HG02610 (cell line): ENCODE results near the gene MUCL1.
A peak's percentile ranks its signal among the peaks of the same experiment; 100 is the strongest.
"Not testable (repeated sequence)": the region's sequence is repeated elsewhere in the genome, so short reads cannot be mapped to it uniquely, and the experiment has no call there.

Experiments
- ATAC-seq: cut with Tn5 transposase; IDR thresholded peaks from one replicate; pipeline ENCODE4 v1.9.1; 2021; ENCODE audit warnings: mild to moderate bottlenecking, moderate library complexity; ENCODE audit not compliant: unreplicated experiment

The MUCL1 gene

DNA sequence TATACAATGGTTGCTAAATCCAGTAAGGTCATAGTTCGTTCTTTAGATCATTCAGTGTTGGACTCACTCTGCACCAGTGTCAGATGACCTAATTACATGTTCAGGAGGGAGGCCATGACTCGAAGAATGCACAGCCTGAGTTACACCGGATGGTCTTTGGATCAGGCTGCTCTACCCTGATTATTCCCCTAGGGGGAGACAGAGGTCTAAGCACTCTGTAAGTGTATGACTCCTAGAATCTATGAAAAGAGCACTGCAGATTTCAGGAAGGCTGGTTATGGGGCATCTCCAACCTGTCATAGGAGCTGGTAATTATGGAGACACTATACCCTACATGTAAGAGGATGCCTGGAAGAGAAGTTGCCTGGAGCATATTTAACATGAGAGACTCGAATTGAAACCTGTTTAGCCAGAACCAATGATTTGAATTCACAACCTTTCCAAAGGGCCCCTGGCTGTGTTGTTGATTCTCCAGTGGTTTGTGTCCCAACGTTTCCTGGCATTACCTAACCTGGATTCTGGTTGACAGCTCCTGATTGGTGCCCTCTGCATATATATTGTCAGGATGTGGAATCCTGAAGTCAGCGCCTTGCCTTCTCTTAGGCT is at the start of gene MUCL1:
Gene MUCL1 (plus strand): TSS at position 584 of the 606 bp plus-strand sequence. CDS start 67 bp downstream, outside the sequence.
- ATAC-seq, result peak; percentile 95

- no peak for ATAC-seq
Observed at GRCh38 chr12:54821676-54822075, 32.6 kb upstream of the MUCL1 start.

GRCh38 chr12:54824402-54824801 is 29.9 kb upstream of the MUCL1 start:
- ATAC-seq, result no peak

DNA sequence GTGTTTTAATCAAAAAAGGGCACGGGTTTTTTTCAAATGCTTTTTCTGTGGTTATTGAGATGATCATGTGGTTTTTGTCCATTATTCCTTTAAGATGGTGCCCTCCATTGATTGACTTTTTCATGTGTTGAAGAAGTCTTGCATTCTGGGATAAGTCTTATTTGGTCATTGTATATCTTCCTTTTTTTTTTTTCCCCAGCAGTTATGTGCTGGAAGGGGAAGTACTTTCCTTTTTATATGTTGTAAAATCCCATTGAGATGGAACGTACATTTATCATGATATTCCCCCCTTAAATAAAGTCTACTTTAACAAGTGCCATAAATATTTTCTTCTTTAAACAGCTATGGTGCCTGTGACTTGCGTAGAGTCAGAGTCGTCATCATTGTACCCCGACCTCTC is 24.8 kb upstream of the MUCL1 start:
- no peak for ATAC-seq

- no peak for ATAC-seq
Observed at GRCh38 chr12:54830199-54830598, 24.1 kb upstream of the MUCL1 start.

DNA sequence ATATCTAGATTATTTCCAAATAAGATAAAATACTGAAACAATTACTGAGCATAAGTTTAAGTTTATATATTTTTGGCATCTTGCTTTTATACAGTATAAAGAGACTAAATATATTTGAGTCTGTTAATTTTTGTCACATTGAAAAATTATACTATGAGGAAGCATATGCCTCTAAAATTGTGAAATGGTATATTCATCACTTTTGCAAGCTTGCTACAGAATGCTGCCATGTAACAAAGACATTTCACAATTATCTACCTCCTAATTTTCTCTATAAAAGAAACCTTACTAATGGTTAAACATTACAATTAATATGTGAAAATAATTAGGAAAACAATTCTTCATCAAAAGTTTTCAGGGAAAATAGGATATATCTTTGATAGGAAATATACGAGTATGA is 22.7 kb upstream of the MUCL1 start:
- no peak for ATAC-seq

DNA sequence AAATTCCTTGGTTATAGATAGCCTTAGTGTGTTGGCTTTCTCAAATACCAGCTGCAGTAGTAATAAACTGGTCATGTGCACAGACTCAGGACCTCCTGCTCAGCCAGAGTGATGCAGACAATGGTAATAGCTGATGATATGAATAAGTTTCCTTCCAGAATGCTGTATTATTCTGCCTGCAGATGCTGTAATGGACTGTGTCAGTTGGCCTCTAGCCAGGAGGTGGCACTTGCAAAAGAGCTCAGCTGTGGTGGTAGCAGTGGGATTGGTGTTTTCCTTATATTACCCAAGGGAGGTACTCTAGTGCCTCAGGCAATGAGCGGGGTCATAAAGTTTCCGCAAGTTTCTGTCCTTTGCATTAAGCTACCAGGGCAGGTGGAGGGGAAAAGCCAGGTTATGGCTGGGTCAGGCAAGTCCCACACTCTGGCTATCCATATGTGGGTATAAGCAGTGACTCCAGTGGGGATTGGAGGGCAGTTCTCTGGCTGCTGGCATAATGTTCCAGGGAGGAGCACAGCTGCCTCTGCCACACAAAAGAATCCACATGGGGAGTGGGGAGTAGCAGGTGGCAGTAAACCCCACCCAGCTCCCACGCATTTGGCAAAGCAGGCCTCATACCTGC is 14.0 kb upstream of the MUCL1 start:
- no peak for ATAC-seq

- no peak for ATAC-seq
Observed at GRCh38 chr12:54857406-54857805, 3.1 kb downstream of the MUCL1 start.

DNA sequence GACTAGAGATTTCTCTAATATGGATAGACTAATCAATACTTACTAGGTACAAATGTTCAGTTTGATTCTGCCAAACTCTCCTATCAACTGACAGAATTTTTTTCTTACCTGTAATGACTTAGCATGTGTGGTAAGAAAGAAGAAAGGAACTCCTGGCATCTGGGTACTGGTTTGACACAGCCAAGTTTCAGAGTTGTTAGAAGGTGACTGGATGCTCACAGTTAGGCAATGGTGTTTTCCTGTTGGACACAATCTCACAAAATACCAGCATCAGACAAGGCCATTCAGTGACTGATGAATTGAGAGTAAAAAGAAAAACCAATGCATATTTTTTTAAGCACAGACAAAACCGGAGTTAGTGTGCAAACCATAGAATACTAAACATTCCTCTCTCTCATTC is 4.2 kb downstream of the MUCL1 start:
- ATAC-seq, result no peak

GRCh38 chr12:54859502-54859901 is 5.2 kb downstream of the MUCL1 start:
- no peak for ATAC-seq

GRCh38 chr12:54861927-54862326 is 7.6 kb downstream of the MUCL1 start:
- no peak for ATAC-seq

GRCh38 chr12:54863948-54864618 is 9.8 kb downstream of the MUCL1 start:
- no peak for ATAC-seq

DNA sequence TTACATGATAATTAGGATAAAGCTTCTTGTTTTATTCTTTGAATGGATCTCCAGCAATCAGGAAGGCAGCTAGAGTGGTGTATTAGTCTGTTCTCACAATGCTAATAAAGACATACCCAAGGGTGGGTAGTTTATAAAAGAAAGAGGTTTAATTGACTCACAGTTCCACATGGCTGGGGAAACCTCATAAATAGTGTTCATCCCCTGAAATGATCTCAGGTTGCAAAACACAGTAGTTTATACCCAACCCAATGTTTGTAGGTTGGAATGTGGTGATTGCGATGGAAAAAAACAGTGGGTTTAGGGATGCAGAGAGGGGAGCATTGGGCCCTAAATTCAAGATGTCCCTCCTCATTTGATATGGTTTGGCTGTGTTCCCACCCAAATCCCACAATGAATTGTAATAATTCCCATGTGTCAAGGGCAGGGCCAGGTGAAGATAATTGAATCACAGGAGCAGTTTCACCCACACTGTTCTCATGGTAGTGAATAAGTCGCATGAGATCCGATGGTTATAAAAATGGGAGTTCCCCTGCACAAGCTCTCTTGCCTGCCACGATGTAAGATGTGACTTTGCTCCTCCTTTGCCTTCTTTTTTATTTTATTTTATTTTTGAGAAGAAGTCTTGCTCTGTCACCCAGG is 11.5 kb downstream of the MUCL1 start:
- ATAC-seq, result no peak

- ATAC-seq, result no peak
Observed at GRCh38 chr12:54868690-54869089, 14.4 kb downstream of the MUCL1 start.

- ATAC-seq, result no peak
Observed at GRCh38 chr12:54870048-54870447, 15.7 kb downstream of the MUCL1 start.

DNA sequence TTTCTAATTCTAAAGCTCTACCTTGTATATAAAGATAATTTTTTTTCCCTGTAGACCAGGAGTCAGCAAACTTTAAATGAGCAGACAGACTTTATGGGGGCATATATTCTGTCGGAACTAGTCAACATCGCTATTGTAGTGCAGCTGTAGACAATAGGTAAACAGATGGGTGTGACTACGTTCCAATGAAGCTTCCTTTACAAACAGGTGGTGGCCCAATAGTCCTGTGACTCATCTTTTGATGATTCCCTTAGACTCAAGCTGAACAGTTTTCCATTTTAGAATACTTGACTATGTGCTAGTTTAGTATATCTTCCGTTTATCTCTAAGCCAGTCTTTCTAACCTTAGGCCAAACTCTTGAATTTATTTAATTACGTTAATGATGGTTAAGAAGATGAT is 16.3 kb downstream of the MUCL1 start:
- no peak for ATAC-seq

DNA sequence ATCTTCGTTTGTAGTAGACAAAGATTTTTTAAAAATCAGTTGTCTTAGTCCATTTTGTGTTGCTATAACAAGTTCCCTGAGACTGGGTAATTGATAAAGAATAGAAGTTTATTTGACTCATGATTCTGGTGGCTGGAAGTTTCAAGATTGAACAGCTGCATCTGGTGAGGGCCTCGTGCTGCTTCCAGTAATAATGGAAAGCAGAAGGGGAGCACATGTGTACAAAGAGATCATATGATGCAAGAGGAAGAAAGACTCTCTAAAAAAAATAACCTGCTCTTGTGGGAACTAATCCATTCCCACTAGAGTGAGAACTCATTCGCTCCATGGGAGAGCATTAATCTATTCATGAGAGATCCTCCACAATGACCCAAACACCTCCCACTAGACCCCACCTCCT is 24.8 kb downstream of the MUCL1 start:
- ATAC-seq, result no peak

- no peak for ATAC-seq
Observed at GRCh38 chr12:54879579-54879978, 25.3 kb downstream of the MUCL1 start.

- no peak for ATAC-seq
Observed at GRCh38 chr12:54882079-54882478, 27.8 kb downstream of the MUCL1 start.

GRCh38 chr12:54882597-54882996 is 28.3 kb downstream of the MUCL1 start:
- ATAC-seq, result not testable (repeated sequence)

- ATAC-seq, result not testable (repeated sequence)
Observed at GRCh38 chr12:54888428-54888827, 34.1 kb downstream of the MUCL1 start.

GRCh38 chr12:54890339-54890738 is 36.0 kb downstream of the MUCL1 start:
- no peak for ATAC-seq
